Breast epithelium (tissue), 3 donors: ENCODE measurements around the gene OTX2.

Experiments
- POLR2A ChIP-seq: fragments of 450-650 bp; IDR thresholded peaks from one replicate; pipeline ENCODE4 v1.6.1; 2016; ENCODE audit warnings: antibody characterized with exemption, mild to moderate bottlenecking, moderate library complexity
- POLR2AphosphoS5 ChIP-seq, 3 donors: sonication (generic); formaldehyde crosslinking; IDR thresholded peaks; one replicate each; pipeline ENCODE4 v1.6.1; 2017; ENCODE audit warnings: antibody characterized with exemption in 3 of 3
- TF ChIP-seq, protein P1 (sequence below), 3 donors: fragments of 450-650 bp; IDR thresholded peaks; one replicate each; pipeline ENCODE4 v1.5.1; 2016 to 2017; ENCODE audit warnings: antibody characterized with exemption in 3 of 3, mild to moderate bottlenecking in 3 of 3, moderate library complexity in 3 of 3

DNA sequence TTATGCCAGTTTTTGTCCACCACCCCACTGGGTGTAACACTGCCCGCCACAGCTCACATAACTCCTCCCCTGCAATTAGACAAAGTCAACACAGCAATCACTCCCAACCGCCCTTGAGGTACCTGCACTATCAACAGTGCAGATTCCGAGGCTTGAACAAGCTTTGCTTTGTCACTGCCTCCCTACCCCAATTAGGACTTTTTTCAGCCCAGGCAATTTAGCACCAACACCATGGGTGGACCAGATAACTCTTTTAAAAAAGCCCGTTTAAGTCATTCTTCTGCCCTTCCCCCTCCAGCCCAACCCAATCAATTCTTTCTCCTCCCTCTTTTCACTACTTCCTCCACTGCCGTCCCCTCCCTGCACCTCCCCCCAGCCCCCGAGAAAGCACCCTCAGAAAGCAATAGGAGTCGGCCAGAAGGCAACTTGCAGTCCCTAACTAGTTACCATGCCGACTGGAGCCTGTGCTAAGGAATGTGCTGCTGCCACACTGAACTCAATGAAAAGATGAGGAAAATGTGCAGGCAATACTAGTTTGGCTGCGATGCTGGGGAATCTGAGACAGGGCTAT lies 45.7 kb upstream of the OTX2 start:
- TF ChIP-seq, protein P1, sequence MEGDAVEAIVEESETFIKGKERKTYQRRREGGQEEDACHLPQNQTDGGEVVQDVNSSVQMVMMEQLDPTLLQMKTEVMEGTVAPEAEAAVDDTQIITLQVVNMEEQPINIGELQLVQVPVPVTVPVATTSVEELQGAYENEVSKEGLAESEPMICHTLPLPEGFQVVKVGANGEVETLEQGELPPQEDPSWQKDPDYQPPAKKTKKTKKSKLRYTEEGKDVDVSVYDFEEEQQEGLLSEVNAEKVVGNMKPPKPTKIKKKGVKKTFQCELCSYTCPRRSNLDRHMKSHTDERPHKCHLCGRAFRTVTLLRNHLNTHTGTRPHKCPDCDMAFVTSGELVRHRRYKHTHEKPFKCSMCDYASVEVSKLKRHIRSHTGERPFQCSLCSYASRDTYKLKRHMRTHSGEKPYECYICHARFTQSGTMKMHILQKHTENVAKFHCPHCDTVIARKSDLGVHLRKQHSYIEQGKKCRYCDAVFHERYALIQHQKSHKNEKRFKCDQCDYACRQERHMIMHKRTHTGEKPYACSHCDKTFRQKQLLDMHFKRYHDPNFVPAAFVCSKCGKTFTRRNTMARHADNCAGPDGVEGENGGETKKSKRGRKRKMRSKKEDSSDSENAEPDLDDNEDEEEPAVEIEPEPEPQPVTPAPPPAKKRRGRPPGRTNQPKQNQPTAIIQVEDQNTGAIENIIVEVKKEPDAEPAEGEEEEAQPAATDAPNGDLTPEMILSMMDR (IDR thresholded peaks at IDR 0.05), result no peak
- TF ChIP-seq POLR2AphosphoS5 (IDR thresholded peaks at IDR 0.05) (no peak), POLR2A (no peak)
